ENCODE data around the gene ZDHHC9.

The ZDHHC9 gene

DNA sequence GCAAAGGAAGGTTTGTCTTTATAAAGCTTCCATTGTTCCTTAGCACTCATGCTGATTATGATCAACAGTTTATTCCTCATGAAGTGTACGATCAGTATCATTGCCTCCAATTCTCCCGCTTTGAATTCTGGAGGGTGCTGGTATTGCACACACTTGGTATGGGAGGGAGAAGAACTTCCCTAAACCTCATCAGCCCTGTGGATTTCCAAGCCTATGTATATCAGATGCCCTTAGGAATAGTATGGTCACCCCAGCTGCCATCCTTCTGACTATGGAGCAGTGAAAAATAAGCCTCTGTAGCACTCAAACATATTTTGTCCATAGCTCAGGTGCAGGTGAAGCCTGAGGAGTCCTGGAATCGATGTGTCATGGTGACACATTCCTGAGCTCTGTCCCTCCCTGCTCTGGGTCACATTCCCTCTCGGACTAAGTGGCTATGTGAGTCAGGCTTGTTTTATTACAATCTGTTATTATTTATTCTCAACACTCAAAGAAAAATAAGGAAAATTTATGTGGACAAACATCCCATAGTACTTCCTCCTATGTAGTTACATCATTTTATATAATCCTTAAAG, 2.0 kb upstream of the ZDHHC9 start:
- no peak overlapping the region for H3K27ac ChIP-seq
- TF ChIP-seq, protein P1, sequence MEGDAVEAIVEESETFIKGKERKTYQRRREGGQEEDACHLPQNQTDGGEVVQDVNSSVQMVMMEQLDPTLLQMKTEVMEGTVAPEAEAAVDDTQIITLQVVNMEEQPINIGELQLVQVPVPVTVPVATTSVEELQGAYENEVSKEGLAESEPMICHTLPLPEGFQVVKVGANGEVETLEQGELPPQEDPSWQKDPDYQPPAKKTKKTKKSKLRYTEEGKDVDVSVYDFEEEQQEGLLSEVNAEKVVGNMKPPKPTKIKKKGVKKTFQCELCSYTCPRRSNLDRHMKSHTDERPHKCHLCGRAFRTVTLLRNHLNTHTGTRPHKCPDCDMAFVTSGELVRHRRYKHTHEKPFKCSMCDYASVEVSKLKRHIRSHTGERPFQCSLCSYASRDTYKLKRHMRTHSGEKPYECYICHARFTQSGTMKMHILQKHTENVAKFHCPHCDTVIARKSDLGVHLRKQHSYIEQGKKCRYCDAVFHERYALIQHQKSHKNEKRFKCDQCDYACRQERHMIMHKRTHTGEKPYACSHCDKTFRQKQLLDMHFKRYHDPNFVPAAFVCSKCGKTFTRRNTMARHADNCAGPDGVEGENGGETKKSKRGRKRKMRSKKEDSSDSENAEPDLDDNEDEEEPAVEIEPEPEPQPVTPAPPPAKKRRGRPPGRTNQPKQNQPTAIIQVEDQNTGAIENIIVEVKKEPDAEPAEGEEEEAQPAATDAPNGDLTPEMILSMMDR (IDR thresholded peaks at IDR 0.05), result no peak

DNA sequence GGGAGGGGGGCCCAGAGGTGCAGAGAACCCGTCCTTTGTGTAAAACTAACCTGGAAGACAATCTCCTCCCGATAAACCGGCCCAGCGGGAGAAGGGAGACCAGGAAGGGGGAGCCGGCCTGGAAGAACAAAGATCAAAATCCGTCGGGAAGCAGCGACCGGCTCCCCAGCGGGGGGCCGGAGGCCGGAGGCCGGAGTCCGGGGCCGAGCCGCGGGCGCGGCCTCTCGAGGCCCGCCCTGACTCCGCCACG, 552 bp downstream of the ZDHHC9 start:
- peak overlapping the region; percentile 72 for H3K27ac ChIP-seq
- TF ChIP-seq, protein P1 (IDR thresholded peaks at IDR 0.05), result no peak
- no peak for TF ChIP-seq ZFX (IDR thresholded peaks at IDR 0.05; ENCODE audit: borderline replicate concordance)

DNA sequence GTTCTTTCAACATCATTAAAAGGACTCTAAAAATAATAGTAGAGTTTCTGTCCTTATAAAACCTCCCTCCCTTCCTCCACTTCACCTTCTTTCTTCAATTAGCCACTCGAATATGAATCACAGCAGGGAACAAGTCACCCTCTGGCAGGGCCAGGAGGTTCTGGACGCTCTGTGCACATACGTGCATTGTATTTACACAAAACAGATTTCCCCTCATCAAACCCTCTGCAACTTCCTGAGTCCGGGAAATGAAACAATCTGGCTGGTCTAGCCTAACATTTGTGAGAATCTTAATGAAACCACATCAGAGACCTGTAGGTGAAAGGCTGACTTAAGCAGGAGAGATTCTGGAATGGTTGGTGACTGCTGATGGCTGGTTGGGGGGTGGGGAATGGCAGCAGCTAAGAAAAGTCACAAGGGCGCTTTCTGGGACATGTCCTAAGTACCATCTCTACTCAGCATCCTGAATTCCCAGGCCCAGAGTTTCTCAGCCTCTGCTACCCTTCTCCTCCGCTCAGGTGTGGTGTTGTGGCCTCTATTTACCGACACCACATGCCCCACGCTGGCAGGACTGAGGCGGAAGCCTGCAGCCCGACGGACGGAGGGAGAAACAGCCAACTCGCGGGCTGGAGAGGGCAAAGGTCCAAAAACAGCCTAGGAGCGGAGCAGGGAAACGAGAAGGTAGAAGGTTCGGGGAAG, 1.0 kb downstream of the ZDHHC9 start:
- peak overlapping the region; percentile 72 for H3K27ac ChIP-seq
- TF ChIP-seq, protein P1 (IDR thresholded peaks at IDR 0.05), result no peak

DNA sequence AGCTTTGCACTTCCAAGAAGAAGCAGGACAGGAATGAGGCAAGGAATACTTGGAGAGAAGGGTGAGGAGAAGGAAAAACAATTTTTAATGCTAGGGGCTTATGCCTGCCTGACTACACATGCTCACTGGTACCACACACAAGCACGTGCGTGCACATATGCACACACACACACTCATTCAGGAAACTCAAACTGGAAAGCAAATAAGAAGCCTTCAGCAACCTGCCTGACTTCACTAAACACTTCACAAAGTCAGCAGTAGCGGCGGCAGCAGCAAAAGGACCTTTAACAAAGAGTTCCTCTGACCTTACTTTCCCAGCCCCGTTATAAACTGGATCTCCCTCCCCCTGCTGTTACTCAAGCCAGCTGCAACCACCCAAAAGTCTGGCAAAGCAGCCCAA, 3.3 kb downstream of the ZDHHC9 start:
- TF ChIP-seq, protein P1 (IDR thresholded peaks at IDR 0.05), result no peak
- TF ChIP-seq ZFX (IDR thresholded peaks at IDR 0.05; ENCODE audit: borderline replicate concordance), result no peak
- H3K27ac ChIP-seq, result no peak overlapping the region

DNA sequence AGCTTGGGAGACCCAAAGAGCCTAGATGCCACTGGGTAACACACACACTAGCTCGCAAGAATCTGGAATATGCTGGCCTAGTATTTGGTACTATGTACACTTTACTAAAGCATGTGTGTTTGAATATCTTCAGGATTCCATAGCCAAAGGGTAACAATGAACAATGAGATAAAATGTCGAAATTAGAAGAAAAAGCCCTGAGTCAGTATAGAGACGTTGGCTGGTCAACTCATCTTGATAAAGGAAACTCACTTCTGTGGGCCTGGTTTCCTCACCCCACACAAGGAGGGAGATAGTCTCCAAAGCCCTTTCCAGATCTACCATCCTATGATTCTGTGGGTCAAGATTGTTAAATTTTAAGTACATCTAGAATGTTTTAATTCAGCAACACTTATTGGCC, 6.9 kb downstream of the ZDHHC9 start:
- no peak overlapping the region for H3K27ac ChIP-seq
- TF ChIP-seq, protein P1 (IDR thresholded peaks at IDR 0.05), result no peak

DNA sequence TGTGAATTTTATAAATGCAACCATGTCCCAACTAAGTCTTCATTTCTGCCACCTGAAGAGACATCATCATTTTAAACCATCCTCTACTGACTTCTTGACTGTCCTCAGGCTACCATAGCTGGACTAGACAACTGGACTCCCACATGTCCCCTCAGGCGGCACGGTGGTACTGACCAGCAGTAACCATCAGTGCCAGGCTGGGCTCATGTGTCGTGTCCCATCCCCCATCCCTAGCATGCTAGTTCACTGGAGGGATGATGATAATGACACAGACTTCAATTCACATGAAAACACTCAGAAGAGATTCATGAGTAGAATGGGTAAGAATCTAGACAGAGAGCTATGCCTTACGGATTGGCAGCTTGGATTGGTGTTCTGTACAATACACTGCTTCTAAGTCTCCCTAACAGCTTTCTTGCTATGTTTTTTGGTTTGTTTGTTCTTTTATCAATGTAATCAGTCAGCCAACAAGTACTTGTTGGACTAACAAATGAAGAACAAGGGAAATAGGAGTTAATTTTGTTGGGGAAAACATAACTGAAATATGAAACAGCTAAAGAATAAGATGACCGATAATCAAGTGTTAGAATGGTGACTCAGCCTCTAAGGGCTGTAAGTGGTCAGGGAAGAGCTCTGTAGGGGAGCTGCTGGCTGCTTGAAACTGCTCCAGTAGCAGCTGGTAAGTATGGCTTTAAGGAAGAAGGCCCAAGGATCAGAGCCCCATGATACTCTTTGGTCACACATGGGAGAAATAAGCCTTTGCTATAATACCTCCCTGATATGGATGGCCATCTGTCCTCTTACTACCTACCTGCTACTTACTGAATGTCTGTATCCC, 10.3 kb downstream of the ZDHHC9 start:
- TF ChIP-seq ZFX (IDR thresholded peaks at IDR 0.05; ENCODE audit: borderline replicate concordance), result no peak

DNA sequence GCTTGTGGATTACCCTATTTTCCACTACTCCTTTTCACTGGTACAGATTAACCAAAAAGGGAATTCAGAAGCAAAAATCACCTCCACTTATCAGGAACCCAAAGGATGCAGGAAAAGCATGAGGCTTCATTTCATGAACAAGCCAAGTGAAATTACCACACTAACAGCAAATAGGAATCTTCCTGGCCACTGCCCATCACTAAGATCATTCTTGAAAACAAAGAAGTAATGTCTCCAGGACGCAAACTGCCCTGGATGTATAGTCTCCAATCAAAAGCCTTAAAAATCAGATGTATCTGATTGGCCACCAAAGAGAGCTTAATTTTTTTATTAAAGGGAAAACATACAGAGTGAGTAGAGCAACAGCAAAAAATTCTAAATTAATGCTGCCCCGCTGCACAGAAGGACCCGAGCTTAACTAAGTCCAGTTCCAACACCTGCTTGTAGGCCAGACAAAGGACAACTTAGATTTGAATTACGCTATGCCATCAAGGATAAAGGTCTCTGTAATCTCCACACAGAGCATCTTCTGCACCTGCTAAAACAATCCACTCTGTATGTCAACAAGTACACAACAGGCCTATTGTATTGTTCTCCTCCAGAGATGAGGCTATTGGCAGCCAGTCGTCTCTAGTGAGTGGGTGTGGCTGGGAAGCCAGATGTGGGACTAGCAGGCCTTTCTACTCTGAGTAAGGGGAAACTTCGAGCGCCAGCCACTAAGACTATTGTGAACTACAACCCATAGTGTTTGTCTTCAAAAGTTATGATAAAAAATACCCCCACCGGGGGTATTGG, 12.4 kb downstream of the ZDHHC9 start:
- TF ChIP-seq ZFX (IDR thresholded peaks at IDR 0.05; ENCODE audit: borderline replicate concordance), result no peak
- TF ChIP-seq, protein P1 (IDR thresholded peaks at IDR 0.05), result no peak
- no peak overlapping the region for H3K27ac ChIP-seq

More for the DNA sequence above, 10.3 kb downstream of the ZDHHC9 start:
- H3K27ac ChIP-seq, result no peak overlapping the region

Data from 22Rv1 (cell line).